HUDEP-2 (cell line): ENCODE data around the gene CYTH4.
"Not testable (repeated sequence)": the region's sequence is repeated elsewhere in the genome, so short reads cannot be mapped to it uniquely, and the experiment has no call there.

Source experiments
- DNase-seq, 76 experiments: peaks; one replicate each; lab custom pipeline; 2025; ENCODE audit not compliant: unreplicated experiment in 76 of 76; lab: John Stamatoyannopoulos, UW

The CYTH4 gene, protein sequence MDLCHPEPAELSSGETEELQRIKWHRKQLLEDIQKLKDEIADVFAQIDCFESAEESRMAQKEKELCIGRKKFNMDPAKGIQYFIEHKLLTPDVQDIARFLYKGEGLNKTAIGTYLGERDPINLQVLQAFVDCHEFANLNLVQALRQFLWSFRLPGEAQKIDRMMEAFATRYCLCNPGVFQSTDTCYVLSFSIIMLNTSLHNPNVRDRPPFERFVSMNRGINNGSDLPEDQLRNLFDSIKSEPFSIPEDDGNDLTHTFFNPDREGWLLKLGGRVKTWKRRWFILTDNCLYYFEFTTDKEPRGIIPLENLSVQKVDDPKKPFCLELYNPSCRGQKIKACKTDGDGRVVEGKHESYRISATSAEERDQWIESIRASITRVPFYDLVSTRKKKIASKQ

GRCh38 chr22:37282385-37282677, at the start of gene CYTH4:
Gene CYTH4, plus strand, starts transcription at chr22:37282508. Its CDS starts 62 bp downstream, at chr22:37282570.
- DNase-seq, result peak in 1 of 76 experiments; percentile 12

DNA sequence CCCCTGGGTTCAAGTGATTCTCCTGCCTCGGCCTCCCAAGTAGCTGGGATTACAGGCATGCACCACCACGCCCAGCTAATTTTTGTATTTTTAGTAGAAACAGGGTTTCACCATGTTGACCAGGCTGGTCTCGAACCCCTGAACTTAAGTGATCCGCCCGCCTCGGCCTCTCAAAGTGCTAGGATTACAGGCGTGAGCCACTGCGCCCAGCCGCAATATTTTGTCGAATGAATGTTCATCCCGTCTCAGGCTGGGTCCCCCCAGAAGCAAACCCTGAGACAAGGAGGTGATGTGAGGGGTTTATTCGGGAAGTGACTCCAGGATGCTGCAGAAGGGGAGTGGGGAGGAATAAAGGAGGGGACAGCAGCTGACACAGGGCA, 48.9 kb upstream of the CYTH4 start:
- DNase-seq, result not testable (repeated sequence)

DNA sequence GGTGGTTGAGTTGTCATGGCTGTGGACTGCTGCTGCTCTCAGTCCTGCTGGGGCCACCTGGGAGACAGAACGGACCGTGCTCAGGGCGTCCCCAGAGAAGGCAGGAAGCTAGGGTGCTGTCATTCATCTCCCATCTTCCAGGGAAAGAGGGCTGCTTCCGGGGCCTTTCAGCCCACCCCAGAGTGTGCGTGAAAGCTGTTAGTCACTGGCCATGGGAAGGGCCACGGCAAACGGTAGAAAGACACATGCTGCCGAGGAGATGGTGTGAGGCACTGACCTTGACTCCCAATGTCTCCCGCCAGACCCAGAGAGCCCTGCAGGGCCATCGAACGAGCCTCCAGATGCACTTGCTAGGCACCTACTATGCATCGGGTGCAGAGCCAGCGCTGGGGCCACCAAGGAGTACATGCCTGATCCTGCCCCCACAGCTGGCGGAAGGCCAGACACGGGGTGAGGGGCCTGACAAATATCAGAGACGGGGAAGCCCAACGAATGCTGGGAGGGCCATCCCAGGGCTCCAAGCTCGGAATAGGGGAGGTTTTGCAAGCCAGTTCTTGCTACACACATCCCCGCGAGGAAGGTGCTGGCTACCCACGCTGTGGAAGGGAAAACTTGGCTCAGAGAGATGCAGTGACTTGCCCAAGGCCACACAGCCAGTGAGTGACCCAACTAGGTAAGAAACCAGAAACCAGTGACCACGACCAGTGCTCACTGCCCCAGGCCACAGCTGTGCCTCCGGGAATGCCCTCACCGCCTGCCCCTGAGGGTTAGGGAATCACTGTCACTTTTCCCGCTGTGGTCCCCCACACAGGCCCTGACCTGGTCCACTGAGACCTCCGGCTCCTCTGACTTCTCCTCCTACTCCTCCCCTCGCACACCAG, 48.3 kb upstream of the CYTH4 start:
- no peak for DNase-seq

GRCh38 chr22:37234736-37235711, 47.3 kb upstream of the CYTH4 start:
- DNase-seq, result no peak

- DNase-seq, result no peak
Observed at GRCh38 chr22:37235897-37236607, 46.3 kb upstream of the CYTH4 start.

GRCh38 chr22:37237371-37238268, 44.7 kb upstream of the CYTH4 start:
- no peak for DNase-seq

DNA sequence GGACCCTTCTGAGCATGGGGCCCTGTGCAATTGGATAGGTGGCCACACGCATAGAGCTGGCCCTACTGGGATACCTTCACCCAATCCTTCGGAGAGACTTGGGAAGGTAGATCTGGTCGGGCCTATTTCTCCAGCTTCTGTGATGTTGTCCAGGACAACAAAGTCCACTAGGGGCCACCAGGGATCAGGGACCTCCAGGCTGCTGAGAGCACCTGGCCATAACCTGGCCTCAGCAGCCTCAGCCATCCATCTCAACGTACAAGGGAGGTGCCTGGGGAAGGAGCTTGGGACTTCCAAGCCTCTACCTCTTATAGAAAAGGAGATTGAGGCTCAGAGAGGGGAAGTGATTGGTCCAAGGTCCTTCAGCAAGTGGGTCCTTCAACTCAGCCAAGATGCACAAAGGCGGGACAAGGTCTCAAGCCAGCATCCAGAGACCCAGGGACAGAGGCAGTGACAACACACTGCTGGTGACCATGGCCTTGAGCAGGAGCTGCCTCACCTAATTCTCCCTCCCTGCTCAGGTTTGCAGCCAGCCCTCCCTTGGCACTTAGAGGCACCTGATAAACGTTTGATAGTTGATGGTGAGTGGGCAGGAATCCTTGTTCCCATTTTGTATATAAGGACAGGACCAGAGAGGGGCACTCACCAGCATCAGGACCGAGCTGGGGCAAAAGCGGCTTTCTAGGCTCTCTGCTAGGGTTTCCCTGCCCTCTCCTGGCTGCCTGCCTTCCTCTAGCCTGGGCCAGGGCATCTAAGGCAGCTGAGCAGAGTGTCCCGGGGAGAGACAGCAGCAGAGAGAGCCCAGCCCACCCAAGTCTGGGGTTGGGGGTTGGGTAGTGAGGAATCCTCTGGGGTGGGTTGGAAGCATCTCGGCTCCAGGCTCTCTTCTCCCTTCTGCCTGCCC, 42.7 kb upstream of the CYTH4 start:
- no peak for DNase-seq

DNA sequence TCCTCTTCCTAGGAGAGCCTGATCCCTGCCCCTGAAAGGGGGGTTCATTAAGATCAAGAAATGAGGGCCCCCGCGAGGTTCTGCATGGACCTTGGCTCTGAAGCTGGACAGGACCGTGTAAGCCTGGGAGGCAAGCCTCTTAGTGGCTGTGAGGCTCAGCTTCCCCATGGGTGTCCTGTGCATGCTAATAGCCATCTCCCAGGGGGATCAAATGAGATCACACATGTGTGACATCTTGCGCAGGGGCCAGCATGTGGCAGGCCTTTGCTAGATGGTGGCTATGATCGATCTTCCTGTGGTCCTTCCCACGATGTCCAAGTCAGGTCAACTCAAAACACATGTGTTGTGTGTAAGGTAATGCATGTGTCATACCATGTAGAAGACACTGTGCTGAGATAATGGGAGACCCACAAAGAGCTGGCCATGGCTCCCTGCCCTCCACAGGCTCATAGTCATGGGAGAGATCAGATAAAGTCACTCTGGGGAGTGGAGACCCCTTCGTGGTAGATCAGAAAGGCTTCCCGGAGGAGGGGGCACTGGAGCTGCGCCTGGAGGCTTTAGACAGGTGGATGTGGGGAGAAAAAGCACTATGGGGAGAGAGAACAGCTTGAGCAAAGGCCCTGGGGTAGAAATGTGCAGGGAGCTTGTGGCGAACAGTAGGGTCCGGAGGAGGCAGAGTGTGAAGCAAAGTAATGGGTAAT, 41.9 kb upstream of the CYTH4 start:
- DNase-seq, result no peak

DNA sequence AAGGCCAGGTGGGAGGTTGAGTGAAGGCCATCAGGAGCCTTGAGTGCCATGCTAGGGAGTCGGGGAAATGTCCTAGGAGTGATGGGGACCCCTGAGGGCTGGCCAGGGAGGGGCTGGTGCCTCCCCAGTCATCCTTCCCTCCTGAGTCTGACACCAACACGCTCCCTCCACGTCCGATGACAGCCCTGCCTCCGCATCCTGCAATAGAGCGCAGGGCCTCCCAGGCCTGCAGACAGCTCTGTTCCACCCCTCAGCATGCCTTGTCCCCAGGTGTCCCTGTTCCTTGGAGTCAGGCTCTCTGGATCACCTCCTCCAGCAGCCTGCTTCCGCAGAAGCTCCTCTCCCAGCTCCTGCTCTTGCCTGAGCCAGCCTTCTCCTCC, 41.4 kb upstream of the CYTH4 start:
- DNase-seq, result no peak

DNA sequence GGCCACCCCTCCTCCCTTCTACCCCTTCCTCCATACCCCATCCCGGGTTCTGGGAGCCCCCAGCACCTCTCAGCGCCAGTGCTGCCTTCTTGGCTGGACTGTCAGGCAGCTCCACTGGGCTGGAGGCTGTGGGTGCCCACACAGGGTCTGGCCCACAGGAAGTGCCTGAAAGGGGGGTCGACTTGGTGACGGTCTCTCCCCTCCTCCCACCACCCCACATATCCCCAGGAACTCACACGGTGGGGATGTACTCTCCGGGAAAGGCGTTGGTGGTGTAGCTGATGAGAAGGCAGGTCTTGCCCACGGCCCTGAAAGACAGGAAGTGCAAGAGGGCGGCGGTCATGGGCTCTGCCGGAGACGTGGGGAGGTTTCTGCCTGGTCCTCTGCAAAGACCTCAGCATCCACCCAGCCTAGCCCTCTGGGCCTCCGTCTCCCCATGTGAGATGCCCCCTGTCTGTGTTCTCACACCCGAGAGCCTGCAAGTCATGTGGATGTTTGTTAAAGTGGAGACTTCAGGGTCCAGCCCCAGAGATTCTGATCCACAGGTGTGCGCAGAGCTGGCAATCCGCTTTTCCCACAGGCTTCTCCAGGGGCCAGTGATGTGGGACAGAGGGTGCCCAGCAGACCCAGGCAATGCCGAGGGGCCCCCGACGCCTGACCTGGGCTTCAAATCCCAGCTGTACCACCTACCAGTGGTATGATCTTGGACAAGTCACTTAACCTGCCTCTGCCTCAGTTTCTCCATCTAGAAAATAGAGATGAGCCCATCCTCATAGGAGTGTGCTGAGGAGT, 40.8 kb upstream of the CYTH4 start:
- DNase-seq, result peak in 2 of 76 experiments; percentile 24 to 26

DNA sequence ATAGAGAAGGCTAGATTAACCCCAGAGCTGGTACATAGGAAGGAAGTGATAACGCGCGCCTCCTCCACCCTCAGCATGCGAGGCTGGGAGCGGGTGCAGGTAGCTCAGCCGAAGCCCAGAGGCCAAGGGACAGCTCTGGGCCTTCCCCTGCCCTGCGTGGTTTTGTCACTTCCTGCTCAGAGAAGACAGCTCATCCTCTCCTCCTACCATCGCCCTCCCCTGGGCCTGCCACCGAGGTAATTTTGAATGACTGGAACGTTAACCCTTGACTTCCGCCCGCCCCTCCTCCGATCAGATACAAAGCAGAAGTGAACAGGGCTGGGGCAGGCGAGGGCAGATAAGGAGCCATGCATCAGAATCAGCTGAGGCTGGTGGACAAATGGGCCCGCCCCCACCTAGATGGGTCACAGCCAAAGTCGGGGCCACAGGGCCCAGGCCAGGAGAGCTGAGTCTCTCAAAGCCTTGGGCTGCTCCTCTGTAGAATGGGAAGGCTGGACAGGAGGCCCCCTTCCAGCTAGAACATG, 39.9 kb upstream of the CYTH4 start:
- peak in 75 of 76 experiments; percentile 42 to 98 (median 96) for DNase-seq

DNA sequence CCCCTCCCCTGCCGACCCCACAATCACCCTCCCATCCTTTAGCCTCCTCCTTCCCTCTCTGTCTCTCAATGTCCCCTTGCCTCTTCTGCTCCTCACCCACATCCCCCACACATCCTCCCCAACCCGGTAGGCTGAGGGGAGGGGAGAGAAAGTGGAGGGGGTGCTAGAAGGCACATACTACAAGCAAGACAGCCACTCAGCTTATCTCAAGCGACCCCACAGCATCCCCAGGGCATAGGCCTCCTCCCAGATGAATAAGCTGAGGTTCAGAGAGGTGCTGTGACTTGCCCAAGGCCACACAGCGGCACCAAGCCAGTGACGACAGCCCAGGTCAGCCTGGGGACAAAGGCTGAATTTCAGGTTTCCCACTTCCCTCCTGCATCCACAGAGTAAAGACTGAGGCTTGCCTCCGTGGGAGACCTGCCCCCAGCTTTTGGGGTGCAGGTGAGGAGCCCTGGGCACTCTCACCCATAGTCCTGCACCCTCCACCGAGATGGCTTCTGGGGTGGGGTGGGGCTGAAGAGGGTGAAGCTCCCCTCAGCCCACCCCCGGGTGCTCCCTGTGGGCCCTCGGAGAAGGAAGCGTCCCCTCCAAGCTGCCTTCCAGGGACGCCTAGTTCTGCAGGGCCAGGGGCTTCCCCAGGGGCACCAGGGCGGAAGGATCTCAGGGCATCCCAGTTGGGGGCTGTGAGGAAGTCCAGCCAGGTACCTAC, 38.8 kb upstream of the CYTH4 start:
- peak in 4 of 76 experiments; percentile 28 to 37 (median 30) for DNase-seq

DNA sequence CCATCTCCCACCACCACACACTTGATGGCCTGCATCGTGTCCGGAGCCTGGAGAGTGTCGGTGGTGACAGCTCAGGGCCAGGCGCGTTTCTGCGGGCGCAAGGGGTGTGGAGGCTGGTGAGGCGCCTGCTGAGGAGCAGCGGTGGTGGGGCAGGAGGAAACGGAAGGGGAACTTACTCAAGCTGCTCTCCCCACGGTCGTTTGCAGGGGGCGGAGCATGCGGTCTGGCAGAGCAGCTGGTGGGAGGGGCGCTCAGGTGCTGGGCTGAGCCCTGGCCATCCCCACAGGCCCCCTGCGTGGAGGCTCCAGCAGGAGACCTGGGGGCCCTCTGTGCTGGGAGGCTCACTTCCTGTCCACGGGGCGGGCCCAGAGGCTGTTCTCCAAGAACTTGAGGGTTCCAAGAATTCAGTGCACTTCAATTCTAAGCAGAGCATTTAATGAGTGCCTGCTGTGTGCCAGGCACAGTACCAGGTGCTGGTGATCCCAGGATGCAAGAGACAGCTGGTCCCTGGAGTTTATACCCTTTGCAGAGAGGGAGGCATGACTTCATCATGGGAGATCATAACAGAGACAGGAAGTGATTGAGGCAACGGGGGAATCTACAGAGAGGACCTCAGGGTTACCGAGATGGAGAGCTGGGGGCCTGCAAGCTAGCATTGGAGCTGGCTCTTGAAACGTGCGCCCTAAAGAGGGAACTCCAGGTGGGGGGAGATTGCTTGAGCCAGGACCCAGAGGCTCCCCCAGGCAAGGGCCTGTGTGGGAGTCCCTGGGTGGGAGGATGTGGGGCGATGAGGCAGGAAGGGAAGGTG, 38.0 kb upstream of the CYTH4 start, which contains the start of gene RAC2:
Gene RAC2, minus strand, starts transcription at position 156 of the 808 bp plus-strand sequence. Its CDS starts 121 bp downstream, at position 35.
- DNase-seq, result peak in 74 of 76 experiments; percentile 47 to 93 (median 85)

DNA sequence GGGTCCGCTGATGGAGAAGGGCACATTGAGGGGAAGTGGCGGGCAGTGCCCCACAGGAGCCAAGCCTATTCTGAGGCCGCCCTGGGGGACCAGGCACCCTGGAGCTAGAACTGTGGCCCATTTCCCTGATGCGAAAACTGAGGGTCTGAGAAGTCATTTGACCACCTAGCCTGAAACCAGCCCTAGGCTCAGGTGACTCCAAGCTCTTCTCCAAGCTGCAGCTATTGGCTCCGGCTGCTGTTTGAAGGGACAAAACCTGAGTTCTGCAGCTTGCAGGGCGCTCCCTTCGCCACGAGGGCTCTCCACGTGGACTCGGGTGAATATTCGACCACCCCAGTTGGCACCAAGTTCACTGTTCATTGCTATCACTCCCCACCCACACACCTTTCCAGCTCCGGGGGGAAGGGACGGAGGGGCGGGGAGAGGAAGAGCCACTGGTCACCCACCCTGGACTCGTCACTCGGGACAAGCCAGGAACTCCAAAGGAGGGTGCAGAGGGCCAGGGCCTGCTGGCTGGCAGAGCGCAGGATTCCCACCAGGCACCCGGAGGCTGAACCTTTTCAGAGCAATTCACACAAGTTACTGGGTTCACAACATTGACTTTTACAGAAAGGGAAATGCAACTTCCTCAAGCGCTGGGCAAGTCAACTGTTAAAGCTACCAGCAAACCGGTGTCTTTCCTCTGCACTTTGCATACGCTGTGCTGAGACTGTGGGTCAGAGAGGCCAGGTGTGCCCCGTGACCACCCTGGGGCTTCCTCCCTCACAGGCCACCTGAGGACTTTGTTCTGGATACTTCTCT, 37.2 kb upstream of the CYTH4 start:
- DNase-seq, result no peak
